ENCODE data around the gene PLPPR4. TPM values are rescaled to one million over a fixed set of nuclear protein-coding genes. Genes with fewer than 3 reads are reported as not detected.
"Not testable (repeated sequence)": the region's sequence is repeated elsewhere in the genome, so short reads cannot be mapped to it uniquely, and the experiment has no call there.

Gene PLPPR4
- total RNA-seq, 6 donors from 2014 or later: 0.10 to 2.6 (median 0.30) TPM; not detected in 1

- no peak for TF ChIP-seq EP300 (IDR thresholded peaks at IDR 0.05)
- TF ChIP-seq POLR2AphosphoS5 (IDR thresholded peaks at IDR 0.05): no peak
- TF ChIP-seq, protein P1, sequence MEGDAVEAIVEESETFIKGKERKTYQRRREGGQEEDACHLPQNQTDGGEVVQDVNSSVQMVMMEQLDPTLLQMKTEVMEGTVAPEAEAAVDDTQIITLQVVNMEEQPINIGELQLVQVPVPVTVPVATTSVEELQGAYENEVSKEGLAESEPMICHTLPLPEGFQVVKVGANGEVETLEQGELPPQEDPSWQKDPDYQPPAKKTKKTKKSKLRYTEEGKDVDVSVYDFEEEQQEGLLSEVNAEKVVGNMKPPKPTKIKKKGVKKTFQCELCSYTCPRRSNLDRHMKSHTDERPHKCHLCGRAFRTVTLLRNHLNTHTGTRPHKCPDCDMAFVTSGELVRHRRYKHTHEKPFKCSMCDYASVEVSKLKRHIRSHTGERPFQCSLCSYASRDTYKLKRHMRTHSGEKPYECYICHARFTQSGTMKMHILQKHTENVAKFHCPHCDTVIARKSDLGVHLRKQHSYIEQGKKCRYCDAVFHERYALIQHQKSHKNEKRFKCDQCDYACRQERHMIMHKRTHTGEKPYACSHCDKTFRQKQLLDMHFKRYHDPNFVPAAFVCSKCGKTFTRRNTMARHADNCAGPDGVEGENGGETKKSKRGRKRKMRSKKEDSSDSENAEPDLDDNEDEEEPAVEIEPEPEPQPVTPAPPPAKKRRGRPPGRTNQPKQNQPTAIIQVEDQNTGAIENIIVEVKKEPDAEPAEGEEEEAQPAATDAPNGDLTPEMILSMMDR (IDR thresholded peaks at IDR 0.05): no peak
- TF ChIP-seq POLR2A (IDR thresholded peaks at IDR 0.05): no peak
- ATAC-seq (ENCODE audit: low FRiP score in 2 of 2) (no peak), DNase-seq (no peak)
- Histone ChIP-seq H3K4me3 (no peak overlapping the region), H3K27ac (no peak overlapping the region), H3K9me3 (peaks cover 0 to 11% (median 6%) of the 10 kb centered on the region in 4 donors), H3K4me1 (no peaks in the 10 kb centered on the region), H3K36me3 (no peaks in the 10 kb centered on the region), H3K27me3 (no peaks in the 10 kb centered on the region)
- WGBS, 2 donors: 90 to 96% methylated on average over 3 of the region's 3 CpGs
Measured at GRCh38 chr1:99246152-99246551, 18.1 kb upstream of the PLPPR4 start.

DNA sequence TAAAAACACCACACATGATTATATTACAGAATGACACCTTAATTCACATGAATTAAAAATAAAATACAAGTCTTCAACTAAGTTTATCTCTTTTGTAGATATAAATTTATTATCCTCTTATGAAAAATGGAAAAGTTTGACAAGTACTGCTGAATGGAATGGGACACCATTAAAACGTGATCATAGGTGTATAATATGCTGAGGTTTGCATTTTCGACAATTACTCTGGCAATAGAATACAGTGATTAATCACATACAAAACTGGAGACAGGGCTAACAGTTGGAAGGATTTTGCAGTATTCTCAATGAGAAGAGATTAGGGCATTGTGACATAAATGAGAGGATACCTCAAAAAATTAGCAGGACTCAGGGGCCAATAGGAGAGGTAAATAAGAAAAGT is 17.1 kb upstream of the PLPPR4 start:
- Histone ChIP-seq H3K27ac (no peak overlapping the region), H3K27me3 (no peaks in the 10 kb centered on the region), H3K4me3 (no peak overlapping the region), H3K9me3 (peaks cover 0 to 11% (median 6%) of the 10 kb centered on the region in 4 donors), H3K36me3 (no peaks in the 10 kb centered on the region), H3K4me1 (no peaks in the 10 kb centered on the region)
- TF ChIP-seq EP300 (IDR thresholded peaks at IDR 0.05) (no peak), POLR2A (IDR thresholded peaks at IDR 0.05) (no peak), POLR2AphosphoS5 (IDR thresholded peaks at IDR 0.05) (no peak)
- TF ChIP-seq, protein P1 (IDR thresholded peaks at IDR 0.05): no peak
- ATAC-seq (ENCODE audit: low FRiP score in 2 of 2): no peak
- 79 to 84% methylated on average over 2 of the region's 2 CpGs for WGBS, 2 donors
- DNase-seq: no peak

DNA sequence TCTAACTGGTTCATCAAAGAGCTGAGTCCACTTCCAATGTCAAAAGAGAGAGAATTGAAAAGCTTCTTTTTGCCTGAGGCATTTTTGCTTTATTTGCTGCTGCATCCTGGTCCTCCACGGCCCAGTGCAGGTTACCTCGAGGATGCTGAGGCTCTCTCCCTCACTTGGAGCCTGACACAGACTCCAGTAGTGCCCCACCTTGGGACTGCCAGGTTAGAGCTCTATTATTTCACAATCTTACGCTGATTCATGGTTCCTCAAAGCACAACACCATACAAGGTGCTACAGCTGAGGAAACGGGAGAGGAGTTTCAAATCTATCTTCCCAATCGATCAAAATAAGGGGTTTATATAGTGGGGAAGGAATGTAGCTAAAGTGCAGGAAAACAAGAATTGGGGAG is 13.6 kb upstream of the PLPPR4 start:
- Histone ChIP-seq H3K27me3 (no peaks in the 10 kb centered on the region), H3K4me1 (no peaks in the 10 kb centered on the region), H3K4me3 (no peak overlapping the region), H3K9me3 (peaks cover 0 to 9% (median 4%) of the 10 kb centered on the region in 4 donors), H3K27ac (no peak overlapping the region), H3K36me3 (no peaks in the 10 kb centered on the region)
- DNase-seq: no peak
- no peak for ATAC-seq (ENCODE audit: low FRiP score in 2 of 2)
- WGBS, 2 donors: 79 to 85% methylated on average over 5 of the region's 5 CpGs
- TF ChIP-seq POLR2A (IDR thresholded peaks at IDR 0.05) (no peak), EP300 (IDR thresholded peaks at IDR 0.05) (no peak), POLR2AphosphoS5 (IDR thresholded peaks at IDR 0.05) (no peak)
- TF ChIP-seq, protein P1 (IDR thresholded peaks at IDR 0.05): no peak

GRCh38 chr1:99251308-99251707 is 13.0 kb upstream of the PLPPR4 start:
- no peaks in the 10 kb centered on the region for H3K4me1 ChIP-seq
- H3K27ac ChIP-seq: no peak overlapping the region
- 98 to 100% methylated on average over 1 of the region's 1 CpG for WGBS, 2 donors
- H3K27me3 ChIP-seq: no peaks in the 10 kb centered on the region
- DNase-seq (no peak), ATAC-seq (ENCODE audit: low FRiP score in 2 of 2) (no peak)
- H3K36me3 ChIP-seq: no peaks in the 10 kb centered on the region
- peaks cover 0 to 3% (median 0%) of the 10 kb centered on the region in 4 donors for H3K9me3 ChIP-seq
- no peak for TF ChIP-seq POLR2A (IDR thresholded peaks at IDR 0.05)
- TF ChIP-seq, protein P1 (IDR thresholded peaks at IDR 0.05): no peak
- no peak for TF ChIP-seq POLR2AphosphoS5 (IDR thresholded peaks at IDR 0.05)
- no peak for TF ChIP-seq EP300 (IDR thresholded peaks at IDR 0.05)
- no peak overlapping the region for H3K4me3 ChIP-seq

GRCh38 chr1:99252630-99253029 is 11.7 kb upstream of the PLPPR4 start:
- WGBS, 2 donors: 68 to 70% methylated on average over 2 of the region's 2 CpGs
- no peaks in the 10 kb centered on the region for H3K27me3 ChIP-seq
- DNase-seq: no peak
- H3K9me3 ChIP-seq: no peaks in the 10 kb centered on the region
- TF ChIP-seq POLR2AphosphoS5 (IDR thresholded peaks at IDR 0.05) (no peak), POLR2A (IDR thresholded peaks at IDR 0.05) (no peak)
- ATAC-seq (ENCODE audit: low FRiP score in 2 of 2): no peak
- no peaks in the 10 kb centered on the region for H3K36me3 ChIP-seq
- no peak overlapping the region for H3K27ac ChIP-seq
- no peaks in the 10 kb centered on the region for H3K4me1 ChIP-seq
- no peak overlapping the region for H3K4me3 ChIP-seq

DNA sequence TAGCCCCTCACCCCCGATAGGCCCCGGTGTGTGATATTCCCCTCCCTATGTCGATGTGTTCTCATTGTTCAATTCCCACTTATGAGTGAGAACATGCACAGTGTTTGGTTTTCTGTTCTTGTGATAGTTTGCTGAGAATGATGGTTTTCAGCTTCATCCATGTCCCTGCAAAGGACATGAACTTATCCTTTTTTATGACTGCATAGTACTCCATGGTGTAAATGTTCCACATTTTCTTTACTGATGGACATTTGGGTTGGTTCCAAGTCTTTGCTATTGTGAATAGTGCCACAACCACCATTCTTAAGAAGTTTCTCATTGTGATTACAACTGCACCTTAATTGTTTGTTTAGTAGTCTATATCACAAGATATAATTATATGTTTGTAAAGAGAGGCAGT is 3.9 kb upstream of the PLPPR4 start:
- peaks cover 0 to 13% (median 3%) of the 10 kb centered on the region in 4 donors for H3K4me1 ChIP-seq
- not testable (repeated sequence) for ATAC-seq (ENCODE audit: low FRiP score in 2 of 2); H3K36me3 ChIP-seq; H3K27ac ChIP-seq; H3K4me3 ChIP-seq; H3K27me3 ChIP-seq; H3K9me3 ChIP-seq; DNase-seq
- WGBS, 2 donors: 96 to 98% methylated on average over 3 of the region's 3 CpGs
